ENCODE data around the gene SVEP1. TPM values are rescaled to one million over a fixed set of nuclear protein-coding genes. Genes with fewer than 3 reads are reported as not detected.

SVEP1 gene
- polyA plus RNA-seq, 1 of the 3 experiments (the other 2 are of a cell fraction), result 0.10 TPM

DNA sequence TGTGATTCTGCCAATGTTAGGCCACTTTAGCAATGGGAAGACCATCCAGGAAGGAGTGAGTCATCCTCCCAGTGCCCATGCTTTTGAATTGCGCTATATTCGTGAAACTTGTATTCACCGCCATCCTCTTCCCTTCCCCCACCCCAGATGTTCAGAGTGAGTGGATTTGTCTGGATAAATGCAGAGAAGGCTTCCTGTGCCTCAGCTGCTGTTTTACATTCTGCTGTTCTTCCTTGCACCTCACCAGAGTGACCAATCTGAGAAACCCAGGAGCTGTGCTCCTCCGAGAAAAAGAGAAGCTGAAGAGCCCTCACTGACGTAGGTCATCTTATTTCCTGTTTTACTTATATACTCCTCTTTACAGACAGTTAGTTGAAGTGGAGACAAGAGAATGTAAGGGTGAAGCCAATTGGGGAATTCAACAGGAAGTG lies 24.6 kb upstream of the SVEP1 start:
- Histone ChIP-seq H4K20me1 (ENCODE audit: insufficient read depth) (no peaks in the 10 kb centered on the region), H3K9me2 (no peaks in the 10 kb centered on the region), H3K9me3 (no peaks in the 10 kb centered on the region), H3K4me1 (ENCODE audit: control insufficient read depth in 1 of 2, insufficient read depth in 2 of 2, low read depth in 1 of 2, low read length in 1 of 2) (no peaks in the 10 kb centered on the region), H3K27me3 (ENCODE audit: insufficient read depth) (no peaks in the 10 kb centered on the region), H3K4me3 (ENCODE audit: low read depth in 2 of 2, low read length in 1 of 2) (no peak overlapping the region), H3K4me2 (no peak overlapping the region), H3F3A (replicated peaks; ENCODE audit: insufficient read depth) (no peaks in the 10 kb centered on the region), H3K27ac (ENCODE audit: low read depth in 2 of 2, low read length in 1 of 2) (no peak overlapping the region), H3K36me3 (replicated peaks in 1 of 2; ENCODE audit: control insufficient read depth in 1 of 2, insufficient read depth in 2 of 2, low read length in 1 of 2) (no peaks in the 10 kb centered on the region), H2AFZ (ENCODE audit: low read depth) (no peak overlapping the region), H3K79me2 (ENCODE audit: insufficient read depth) (no peaks in the 10 kb centered on the region), H3K9ac (no peak overlapping the region)
- WGBS (ENCODE audit: low lambda C conversion rate), result 81% methylated on average over 5 of the region's 5 CpGs
- TF ChIP-seq RXRA (IDR thresholded peaks at IDR 0.05; ENCODE audit: borderline replicate concordance, low read depth) (no peak), NRF1 (IDR thresholded peaks at IDR 0.05; ENCODE audit: low read depth, low read length) (no peak), FOXM1 (IDR thresholded peaks at IDR 0.05; ENCODE audit: low read depth) (no peak), TAF1 (IDR thresholded peaks at IDR 0.05; ENCODE audit: borderline replicate concordance, low read depth, low read length) (no peak), MXI1 (IDR thresholded peaks at IDR 0.05; ENCODE audit: low read depth, low read length) (no peak), SIN3A (IDR thresholded peaks at IDR 0.05; ENCODE audit: borderline replicate concordance, low read depth, low read length) (no peak), TCF12 (IDR thresholded peaks at IDR 0.05) (no peak), YY1 (IDR thresholded peaks at IDR 0.05; ENCODE audit: low read depth) (no peak), RFX5 (IDR thresholded peaks at IDR 0.05; ENCODE audit: low read length) (no peak)
- TF ChIP-seq, protein P1, sequence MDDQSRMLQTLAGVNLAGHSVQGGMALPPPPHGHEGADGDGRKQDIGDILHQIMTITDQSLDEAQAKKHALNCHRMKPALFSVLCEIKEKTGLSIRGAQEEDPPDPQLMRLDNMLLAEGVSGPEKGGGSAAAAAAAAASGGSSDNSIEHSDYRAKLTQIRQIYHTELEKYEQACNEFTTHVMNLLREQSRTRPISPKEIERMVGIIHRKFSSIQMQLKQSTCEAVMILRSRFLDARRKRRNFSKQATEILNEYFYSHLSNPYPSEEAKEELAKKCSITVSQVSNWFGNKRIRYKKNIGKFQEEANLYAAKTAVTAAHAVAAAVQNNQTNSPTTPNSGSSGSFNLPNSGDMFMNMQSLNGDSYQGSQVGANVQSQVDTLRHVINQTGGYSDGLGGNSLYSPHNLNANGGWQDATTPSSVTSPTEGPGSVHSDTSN (IDR thresholded peaks at IDR 0.05), result no peak
- TF ChIP-seq, protein P2, sequence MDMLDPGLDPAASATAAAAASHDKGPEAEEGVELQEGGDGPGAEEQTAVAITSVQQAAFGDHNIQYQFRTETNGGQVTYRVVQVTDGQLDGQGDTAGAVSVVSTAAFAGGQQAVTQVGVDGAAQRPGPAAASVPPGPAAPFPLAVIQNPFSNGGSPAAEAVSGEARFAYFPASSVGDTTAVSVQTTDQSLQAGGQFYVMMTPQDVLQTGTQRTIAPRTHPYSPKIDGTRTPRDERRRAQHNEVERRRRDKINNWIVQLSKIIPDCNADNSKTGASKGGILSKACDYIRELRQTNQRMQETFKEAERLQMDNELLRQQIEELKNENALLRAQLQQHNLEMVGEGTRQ (IDR thresholded peaks at IDR 0.05; ENCODE audit: borderline replicate concordance, low read depth, low read length), result no peak
- DNase-seq, result no peak
- POLR2A ChIA-PET, result no interaction called here
- CTCF ChIA-PET, result interaction anchor here (0.6 kb wide), 1 partner anchor 19 kb away, joined by 3 read pairs; no protein-coding TSS in a partner anchor

DNA sequence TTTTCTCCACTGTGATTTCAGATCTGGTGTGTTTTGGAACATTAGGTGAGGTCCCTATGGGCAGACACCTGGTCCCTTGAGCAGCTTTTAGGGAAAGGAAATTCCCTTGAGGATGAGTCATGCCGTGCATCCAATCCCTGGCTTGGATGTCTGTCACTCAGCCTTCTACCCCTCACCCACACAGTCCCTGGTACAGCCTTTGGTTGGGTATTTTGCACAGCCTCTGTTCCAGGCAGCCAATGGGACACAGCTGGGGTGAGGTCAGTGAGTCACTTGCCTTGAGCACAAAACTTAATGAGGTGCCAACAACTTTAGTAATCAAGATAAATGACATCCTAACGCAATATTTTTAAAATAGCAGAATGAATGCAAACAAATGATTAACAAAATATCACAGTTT lies 22.7 kb upstream of the SVEP1 start:
- Histone ChIP-seq H3K36me3 (replicated peaks in 1 of 2; ENCODE audit: control insufficient read depth in 1 of 2, insufficient read depth in 2 of 2, low read length in 1 of 2) (no peaks in the 10 kb centered on the region), H3F3A (replicated peaks; ENCODE audit: insufficient read depth) (no peaks in the 10 kb centered on the region), H4K20me1 (ENCODE audit: insufficient read depth) (no peaks in the 10 kb centered on the region), H3K27me3 (ENCODE audit: insufficient read depth) (no peaks in the 10 kb centered on the region), H2AFZ (ENCODE audit: low read depth) (no peak overlapping the region), H3K9ac (no peak overlapping the region), H3K4me2 (no peak overlapping the region), H3K79me2 (ENCODE audit: insufficient read depth) (no peaks in the 10 kb centered on the region), H3K4me3 (ENCODE audit: low read depth in 2 of 2, low read length in 1 of 2) (no peak overlapping the region), H3K27ac (ENCODE audit: low read depth in 2 of 2, low read length in 1 of 2) (no peak overlapping the region), H3K4me1 (ENCODE audit: control insufficient read depth in 1 of 2, insufficient read depth in 2 of 2, low read depth in 1 of 2, low read length in 1 of 2) (no peaks in the 10 kb centered on the region), H3K9me2 (no peaks in the 10 kb centered on the region), H3K9me3 (no peaks in the 10 kb centered on the region)
- CTCF ChIA-PET, result interaction anchor here (1.5 kb wide), 1 partner anchor 21 kb away, joined by 4 read pairs; no protein-coding TSS in a partner anchor
- TF ChIP-seq EZH2phosphoT487 (IDR thresholded peaks at IDR 0.05; ENCODE audit: borderline replicate concordance, low read depth) (no peak), TAF1 (IDR thresholded peaks at IDR 0.05; ENCODE audit: borderline replicate concordance, low read depth, low read length) (no peak), RCOR1 (IDR thresholded peaks at IDR 0.05; ENCODE audit: low read length) (no peak), FOXJ3 (CRISPR knock-in tag; IDR thresholded peaks at IDR 0.05) (no peak), FOXM1 (IDR thresholded peaks at IDR 0.05; ENCODE audit: low read depth) (no peak), RXRA (IDR thresholded peaks at IDR 0.05; ENCODE audit: borderline replicate concordance, low read depth) (no peak), SMC3 (IDR thresholded peaks at IDR 0.05; ENCODE audit: low read depth, low read length) (no peak), NFIC (IDR thresholded peaks at IDR 0.05; ENCODE audit: borderline replicate concordance) (no peak)
- TF ChIP-seq, protein P1 (IDR thresholded peaks at IDR 0.05), result no peak
- POLR2A ChIA-PET, result no interaction called here
- no peak for DNase-seq
- WGBS (ENCODE audit: low lambda C conversion rate), result 24% methylated on average over 2 of the region's 2 CpGs

Data from SK-N-SH (cell line).